ENCODE data around the gene SLC35F1. TPM values are rescaled to one million over a fixed set of nuclear protein-coding genes. Genes with fewer than 3 reads are reported as not detected.

The SLC35F1 gene
- total RNA-seq, 1 experiment from 2014 or later = not detected

GRCh38 chr6:118092086-118092485 is 185.0 kb downstream of the SLC35F1 start:
- no peaks in the 10 kb centered on the region for H3K79me2 ChIP-seq (ENCODE audit: low read depth)
- BruUV-seq (replicated peaks) = no TSS peak

GRCh38 chr6:118097576-118097975 is 190.5 kb downstream of the SLC35F1 start:
- Histone ChIP-seq H3K27me3 (ENCODE audit: insufficient read depth, low read depth) (no peaks in the 10 kb centered on the region), H3K9me2 (ENCODE audit: insufficient read depth) (no peaks in the 10 kb centered on the region), H3K36me3 (ENCODE audit: low read depth) (no peaks in the 10 kb centered on the region), H3K4me2 (no peak overlapping the region), H2AFZ (no peak overlapping the region), H4K20me1 (ENCODE audit: insufficient read depth) (no peaks in the 10 kb centered on the region), H3K4me3 (no peak overlapping the region), H3K4me1 (replicated peaks; ENCODE audit: insufficient read depth) (no peaks in the 10 kb centered on the region), H3K27ac (no peak overlapping the region), H3F3A (ENCODE audit: insufficient read depth, low read depth) (no peaks in the 10 kb centered on the region), H3K9me3 (ENCODE audit: insufficient read depth, low read depth) (no peaks in the 10 kb centered on the region), H3K79me2 (ENCODE audit: low read depth) (no peaks in the 10 kb centered on the region)
- CTCF ChIA-PET = no interaction called here
- no peak for TF ChIP-seq EZH2 (IDR thresholded peaks at IDR 0.05; ENCODE audit: low read depth)
- TF ChIP-seq CTCF (conservative IDR thresholded peaks at IDR 0.05) = no peak
- DNase-seq = no peak
- BruUV-seq (replicated peaks) = no TSS peak
- intact Hi-C loops (cut with micrococcal nuclease; ENCODE audit: unreplicated experiment) = no loop called here
- POLR2A ChIA-PET (ENCODE audit: unreplicated experiment) = no interaction called here

More at GRCh38 chr6:118092086-118092485, 185.0 kb downstream of the SLC35F1 start:
- no peak overlapping the region for H2AFZ ChIP-seq
- no peak overlapping the region for H3K4me3 ChIP-seq
- no peaks in the 10 kb centered on the region for H3K9me2 ChIP-seq (ENCODE audit: insufficient read depth)
- H3F3A ChIP-seq (ENCODE audit: insufficient read depth, low read depth) = no peaks in the 10 kb centered on the region
- no peak overlapping the region for H3K27ac ChIP-seq
- H3K9me3 ChIP-seq (ENCODE audit: insufficient read depth, low read depth) = no peaks in the 10 kb centered on the region; the same call in 1 of the 2 replicates
- POLR2A ChIA-PET (ENCODE audit: unreplicated experiment) = no interaction called here
- TF ChIP-seq CTCF (conservative IDR thresholded peaks at IDR 0.05) (no peak), EZH2 (IDR thresholded peaks at IDR 0.05; ENCODE audit: low read depth) (no peak)
- no peak for DNase-seq
- no peaks in the 10 kb centered on the region for H3K27me3 ChIP-seq (ENCODE audit: insufficient read depth, low read depth)
- CTCF ChIA-PET = no interaction called here
- no peak overlapping the region for H3K4me2 ChIP-seq
- H3K4me1 ChIP-seq (replicated peaks; ENCODE audit: insufficient read depth) = no peaks in the 10 kb centered on the region
- no peaks in the 10 kb centered on the region for H4K20me1 ChIP-seq (ENCODE audit: insufficient read depth)
- H3K36me3 ChIP-seq (ENCODE audit: low read depth) = no peaks in the 10 kb centered on the region
- intact Hi-C loops (cut with micrococcal nuclease; ENCODE audit: unreplicated experiment) = no loop called here

- Histone ChIP-seq H3K27ac (no peak overlapping the region), H3K4me1 (replicated peaks; ENCODE audit: insufficient read depth) (no peaks in the 10 kb centered on the region), H3K79me2 (ENCODE audit: low read depth) (no peaks in the 10 kb centered on the region), H3K4me2 (no peak overlapping the region), H3K9me2 (ENCODE audit: insufficient read depth) (no peaks in the 10 kb centered on the region), H4K20me1 (ENCODE audit: insufficient read depth) (no peaks in the 10 kb centered on the region), H3K36me3 (ENCODE audit: low read depth) (no peaks in the 10 kb centered on the region), H3K27me3 (ENCODE audit: insufficient read depth, low read depth) (no peaks in the 10 kb centered on the region), H2AFZ (no peak overlapping the region), H3K9me3 (ENCODE audit: insufficient read depth, low read depth) (no peaks in the 10 kb centered on the region), H3F3A (ENCODE audit: insufficient read depth, low read depth) (no peaks in the 10 kb centered on the region), H3K4me3 (no peak overlapping the region)
- no peak for DNase-seq
- ChIA-PET CTCF (no interaction called here), POLR2A (ENCODE audit: unreplicated experiment) (no interaction called here)
- no peak for TF ChIP-seq EZH2 (IDR thresholded peaks at IDR 0.05; ENCODE audit: low read depth)
- no TSS peak for BruUV-seq (replicated peaks)
- intact Hi-C loops (cut with micrococcal nuclease; ENCODE audit: unreplicated experiment) = no loop called here
Observed at GRCh38 chr6:118100717-118101116, 193.7 kb downstream of the SLC35F1 start.

GRCh38 chr6:118101220-118101619 is 194.2 kb downstream of the SLC35F1 start:
- CTCF ChIA-PET = no interaction called here
- Histone ChIP-seq H2AFZ (no peak overlapping the region), H3F3A (ENCODE audit: insufficient read depth, low read depth) (no peaks in the 10 kb centered on the region), H3K4me2 (no peak overlapping the region), H3K9me2 (ENCODE audit: insufficient read depth) (no peaks in the 10 kb centered on the region), H3K27me3 (ENCODE audit: insufficient read depth, low read depth) (no peaks in the 10 kb centered on the region), H3K4me1 (replicated peaks; ENCODE audit: insufficient read depth) (no peaks in the 10 kb centered on the region), H3K9me3 (ENCODE audit: insufficient read depth, low read depth) (no peaks in the 10 kb centered on the region), H4K20me1 (ENCODE audit: insufficient read depth) (no peaks in the 10 kb centered on the region), H3K36me3 (ENCODE audit: low read depth) (no peaks in the 10 kb centered on the region), H3K4me3 (no peak overlapping the region), H3K79me2 (ENCODE audit: low read depth) (no peaks in the 10 kb centered on the region), H3K27ac (no peak overlapping the region)
- POLR2A ChIA-PET (ENCODE audit: unreplicated experiment) = no interaction called here
- intact Hi-C loops (cut with micrococcal nuclease; ENCODE audit: unreplicated experiment) = no loop called here
- TF ChIP-seq CTCF (conservative IDR thresholded peaks at IDR 0.05) = no peak
- TF ChIP-seq EZH2 (IDR thresholded peaks at IDR 0.05; ENCODE audit: low read depth) = no peak
- no TSS peak for BruUV-seq (replicated peaks)
- DNase-seq = no peak

Data from PC-9 (cell line).